H1 (cell line): ENCODE measurements around the gene SLC38A7. TPM values are rescaled to one million over a fixed set of nuclear protein-coding genes. Genes with fewer than 3 reads are reported as not detected.

ENCODE experiments used
- CTCF ChIA-PET: fragments of 300-600 bp; sonication (Branson Sonifier 250); formaldehyde crosslinking; loops from one replicate; lab custom pipeline; 2021; ENCODE audit not compliant: partially characterized antibody; lab: Charles Lee
- POLR2A ChIA-PET: fragments of 300-600 bp; sonication (Branson Sonifier 250); formaldehyde crosslinking; loops from one replicate; lab custom pipeline; 2021; ENCODE audit warnings: inconsistent platforms; ENCODE audit not compliant: partially characterized antibody; lab: Charles Lee
- DNase-seq, 2 experiments: peaks; one replicate each; pipeline versions ENCODE4 v3.0.0 to v3.0.0-alpha.2; 2010 to 2022; ENCODE audit warnings: low spot score in 2 of 2, low read depth in 1 of 2, mixed read lengths in 1 of 2
- FAIRE-seq: peaks from 2 replicates; lab custom pipeline; 2011; peaks lifted over from hg19 to GRCh38; lab: Jason Lieb, UNC
- H2AFZ ChIP-seq: 2 replicates; pipeline ENCODE4 v1.8.1; 2012; ENCODE audit warnings: low read length, inconsistent platforms
- H2AK5ac ChIP-seq: 2 replicates; pipeline ENCODE4 v1.6.1; 2013; ENCODE audit warnings: low read depth, low read length
- H2BK120ac ChIP-seq: replicated peaks from 2 replicates; pipeline ENCODE3; 2013; ENCODE audit warnings: low read depth, low read length, inconsistent platforms
- H2BK12ac ChIP-seq: 2 replicates; pipeline ENCODE4 v1.6.1; 2013; ENCODE audit warnings: low read depth, low read length
- H2BK15ac ChIP-seq: 2 replicates; pipeline ENCODE4 v1.6.1; 2013; ENCODE audit warnings: low read length
- H2BK20ac ChIP-seq: 2 replicates; pipeline ENCODE4 v1.6.1; 2013; ENCODE audit warnings: low read length
- H2BK5ac ChIP-seq: 2 replicates; pipeline ENCODE4 v1.6.1; 2013; ENCODE audit warnings: low read depth, low read length
- H3K14ac ChIP-seq: 2 replicates; pipeline ENCODE4 v1.6.1; 2013; ENCODE audit warnings: inconsistent platforms; ENCODE audit not compliant: insufficient read length
- H3K18ac ChIP-seq: 2 replicates; pipeline ENCODE4 v1.6.1; 2013; ENCODE audit warnings: low read length; ENCODE audit errors: extremely low read depth
- H3K23ac ChIP-seq: 2 replicates; pipeline ENCODE4 v1.6.1; 2013; ENCODE audit warnings: inconsistent platforms; ENCODE audit not compliant: insufficient read length
- H3K23me2 ChIP-seq: 2 replicates; pipeline ENCODE4 v1.6.1; 2013; ENCODE audit warnings: low read depth, low read length
- H3K27ac ChIP-seq: 2 replicates; pipeline ENCODE4 v1.6.1; 2011; ENCODE audit warnings: low read depth, low read length, inconsistent platforms
- H3K27me3 ChIP-seq, 4 experiments: replicated peaks in 1 of 4; 1 replicate in 1 of 4; 2 replicates in 3 of 4; pipeline versions ENCODE4 v1.6.1 to v1.8.1; 2011 to 2013; ENCODE audit warnings: low read length in 3 of 4, mild to moderate bottlenecking in 3 of 4, inconsistent platforms in 2 of 4, mixed read lengths in 2 of 4, moderate library complexity in 1 of 4; ENCODE audit not compliant: control insufficient read depth in 3 of 4, insufficient read depth in 3 of 4; ENCODE audit errors: extremely low read depth in 1 of 4
- H3K36me3 ChIP-seq, 4 experiments: 2 replicates each; pipeline versions ENCODE4 v1.6.1 to v1.8.1; 2011 to 2013; ENCODE audit warnings: mild to moderate bottlenecking in 4 of 4, low read length in 3 of 4, moderate library complexity in 2 of 4, control low read depth in 1 of 4, inconsistent platforms in 1 of 4; ENCODE audit not compliant: insufficient read depth in 4 of 4, control insufficient read depth in 2 of 4
- H3K4ac ChIP-seq: replicated peaks from 2 replicates; pipeline ENCODE3; 2013; ENCODE audit warnings: low read length, low read depth, mixed read lengths, inconsistent platforms; ENCODE audit not compliant: insufficient read length
- H3K4me1 ChIP-seq, 4 experiments: replicated peaks in 1 of 4; 1 replicate in 1 of 4; 2 replicates in 3 of 4; pipeline versions ENCODE4 v1.6.1 to v1.8.1; 2011 to 2013; ENCODE audit warnings: low read length in 3 of 4, inconsistent platforms in 2 of 4, mixed read lengths in 1 of 4; ENCODE audit not compliant: insufficient read depth in 4 of 4, control insufficient read depth in 3 of 4
- H3K4me2 ChIP-seq, 2 experiments: 2 replicates each; pipeline versions ENCODE4 v1.6.1 to v1.8.1; 2011 to 2013; ENCODE audit warnings: low read depth in 2 of 2, low read length in 2 of 2, control low read depth in 1 of 2, inconsistent platforms in 1 of 2, mild to moderate bottlenecking in 1 of 2; ENCODE audit not compliant: insufficient read depth in 1 of 2
- H3K4me3 ChIP-seq, 4 experiments: fragments of 200-600, 300-600 bp in 1 of 4; sonication (generic), shearing (Covaris generic), sonication (Bioruptor Twin) in 1 of 4; 2 replicates each; pipeline versions ENCODE4 v1.5.1 to v1.8.1; 2011 to 2016; ENCODE audit warnings: low read length in 4 of 4, low read depth in 3 of 4, control low read depth in 2 of 4, inconsistent platforms in 2 of 4, mild to moderate bottlenecking in 2 of 4, mixed read lengths in 1 of 4, moderate library complexity in 1 of 4; ENCODE audit not compliant: insufficient read depth in 2 of 4; ENCODE audit errors: extremely low read depth in 1 of 4
- H3K56ac ChIP-seq: replicated peaks from 2 replicates; pipeline ENCODE3; 2013; ENCODE audit warnings: low read depth, mild to moderate bottlenecking, mixed read lengths, low read length, inconsistent platforms; ENCODE audit not compliant: insufficient read length
- H3K79me1 ChIP-seq: 2 replicates; pipeline ENCODE4 v1.6.1; 2013; ENCODE audit warnings: low read depth, low read length, control low read depth
- H3K79me2 ChIP-seq, 2 experiments: 2 replicates each; pipeline versions ENCODE4 v1.6.1 to v1.8.1; 2012 to 2013; ENCODE audit warnings: low read length in 2 of 2, mild to moderate bottlenecking in 2 of 2, inconsistent platforms in 1 of 2; ENCODE audit not compliant: insufficient read depth in 2 of 2, control insufficient read depth in 1 of 2
- H3K9ac ChIP-seq, 4 experiments: replicated peaks in 1 of 4; 1 replicate in 1 of 4; 2 replicates in 3 of 4; pipeline versions ENCODE4 v1.6.1 to v1.8.1; 2011 to 2013; ENCODE audit warnings: low read depth in 3 of 4, low read length in 3 of 4, control low read depth in 2 of 4, mild to moderate bottlenecking in 2 of 4, moderate library complexity in 2 of 4, inconsistent platforms in 1 of 4; ENCODE audit errors: extremely low read depth in 1 of 4
- H3K9me3 ChIP-seq, 2 experiments: 2 replicates each; pipeline versions ENCODE4 v1.6.1 to v1.8.1; 2012 to 2013; ENCODE audit warnings: mild to moderate bottlenecking in 2 of 2, moderate library complexity in 2 of 2, control low read depth in 1 of 2, inconsistent platforms in 1 of 2, low read depth in 1 of 2, low read length in 1 of 2, mixed read lengths in 1 of 2; ENCODE audit not compliant: insufficient read depth in 2 of 2
- H4K20me1 ChIP-seq, 2 experiments: replicated peaks in 1 of 2; 2 replicates each; pipeline versions ENCODE3 to v1.8.1; 2011 to 2013; ENCODE audit warnings: inconsistent platforms in 2 of 2, low read length in 2 of 2, mild to moderate bottlenecking in 1 of 2; ENCODE audit not compliant: insufficient read depth in 2 of 2, control insufficient read depth in 1 of 2
- H4K5ac ChIP-seq: 2 replicates; pipeline ENCODE4 v1.6.1; 2013; ENCODE audit warnings: low read length, low read depth, mixed read lengths, inconsistent platforms; ENCODE audit not compliant: insufficient read length
- H4K8ac ChIP-seq: 2 replicates; pipeline ENCODE4 v1.8.0; 2013; ENCODE audit warnings: mild to moderate bottlenecking, moderate library complexity, low read length, inconsistent platforms; ENCODE audit not compliant: insufficient read depth; ENCODE audit errors: extremely low read depth
- H4K91ac ChIP-seq: replicated peaks from 2 replicates; pipeline ENCODE3; 2013; ENCODE audit warnings: low read length, mixed read lengths, inconsistent platforms; ENCODE audit not compliant: insufficient read length
- ASH2L ChIP-seq: fragments of 200-600, 300-600 bp; sonication (generic); IDR thresholded peaks from one replicate; pipeline ENCODE4 v1.7.1; 2017; ENCODE audit warnings: low read length
- GABPA ChIP-seq: IDR thresholded peaks from 2 replicates; pipeline ENCODE4 v1.6.1; 2011; ENCODE audit warnings: mild to moderate bottlenecking, low read length, moderate library complexity, borderline replicate concordance; ENCODE audit not compliant: insufficient read depth
- HDAC6 ChIP-seq: IDR thresholded peaks from one replicate; pipeline ENCODE4 v1.7.1; 2012; ENCODE audit warnings: low read depth, mild to moderate bottlenecking, inconsistent platforms, low read length, moderate library complexity
- SP4 ChIP-seq: IDR thresholded peaks from 2 replicates; pipeline ENCODE4 v1.6.1; 2012; ENCODE audit warnings: low read length, inconsistent platforms
- TBP ChIP-seq: IDR thresholded peaks from 2 replicates; pipeline ENCODE4 v1.6.1; 2011; ENCODE audit warnings: low read depth, low read length, improper control_type of control experiment
- TCF12 ChIP-seq: IDR thresholded peaks from 2 replicates; pipeline ENCODE4 v1.6.1; 2011; ENCODE audit warnings: low read depth, mild to moderate bottlenecking, low read length
- ZNF274 ChIP-seq: IDR thresholded peaks from 2 replicates; pipeline ENCODE4 v1.7.0; 2012; ENCODE audit warnings: low read length, borderline replicate concordance; ENCODE audit errors: extremely low read depth
- WGBS, 2 experiments: shearing (Covaris generic) in 1 of 2; methylation state at CpG; one replicate each; pipeline versions ENCODE4 v1.1.6 to v1.1.7; 2013 to 2015; ENCODE audit warnings: low lambda C conversion rate in 2 of 2, mixed read lengths in 2 of 2, inconsistent platforms in 1 of 2, low coverage in 1 of 2, missing lambda C conversion rate in 1 of 2; ENCODE audit not compliant: insufficient replicate concordance in 2 of 2, insufficient coverage in 1 of 2, insufficient read length in 1 of 2; ENCODE audit errors: extremely low coverage in 1 of 2, missing lambda C conversion rate in 1 of 2; 5-methylcytosine and 5-hydroxymethylcytosine counted together
- polyA plus RNA-seq, 7 experiments: library from polyadenylated mRNA; depleted of rRNA in 3 of 7; stranded (reverse) in 5 of 7; unstranded in 2 of 7; fragments of >200 nt in 5 of 7; fragments of 200-250 nt in 2 of 7; gene quantifications; 1 replicate in 5 of 7; 2 replicates in 1 of 7; 4 replicates in 1 of 7; pipeline versions ENCODE4 v1.2.1 to v1.2.3, GENCODE V29; 2011 to 2013; ENCODE audit warnings: missing spikeins in 2 of 7, mixed read lengths in 2 of 7
- total RNA-seq: library from RNA; stranded (reverse); fragmentation: NEBNext Ultra II Directional; extraction: Animal tissue kit (Norgen Biotek cat#: 25700); gene quantifications from 2 replicates; pipeline ENCODE4 v1.2.1, GENCODE V29; 2021
- TF ChIP-seq, protein P1 (sequence below): IDR thresholded peaks from 2 replicates; pipeline ENCODE4 v1.6.1; 2011; ENCODE audit warnings: low read length, improper control_type of control experiment

The SLC38A7 gene
- total and polyA plus RNA-seq, 2 of the 8 experiments (the other 6 are each of a cell fraction or from before 2014, with no cell fraction given), result 26.7 to 28.0 TPM

- H3K18ac ChIP-seq, result no peak overlapping the region
- no peak overlapping the region for H4K91ac ChIP-seq
- no peak overlapping the region for H3K4ac ChIP-seq
- H2BK5ac ChIP-seq, result no peak overlapping the region
- H4K5ac ChIP-seq, result no peak overlapping the region
- POLR2A ChIA-PET, result interaction anchor here (1.5 kb wide), 1 partner anchor 12 kb away, joined by 4 read pairs; no protein-coding TSS in a partner anchor
- no peaks in the 10 kb centered on the region for H3K23me2 ChIP-seq
- no peaks in the 10 kb centered on the region for H4K20me1 ChIP-seq
- no peak overlapping the region for H2AFZ ChIP-seq
- CTCF ChIA-PET, result interaction anchor here (0.9 to 1.1 kb wide), 2 partner anchors 13 to 32 kb away, joined by 3 to 5 read pairs; no protein-coding TSS in a partner anchor
- no peak overlapping the region for H2BK12ac ChIP-seq
- H3K23ac ChIP-seq, result no peak overlapping the region
- H3K14ac ChIP-seq, result no peak overlapping the region
- no peaks in the 10 kb centered on the region for H3K27me3 ChIP-seq
- H3K27ac ChIP-seq, result no peak overlapping the region
- H2BK20ac ChIP-seq, result no peak overlapping the region
- no peak overlapping the region for H3K9ac ChIP-seq
- no peak overlapping the region for H2BK15ac ChIP-seq
- H3K9me3 ChIP-seq, result no peaks in the 10 kb centered on the region
- H3K36me3 ChIP-seq, result no peaks in the 10 kb centered on the region
- H3K56ac ChIP-seq, result no peak overlapping the region
- no peaks in the 10 kb centered on the region for H3K4me1 ChIP-seq
- no peaks in the 10 kb centered on the region for H3K79me1 ChIP-seq
- no peaks in the 10 kb centered on the region for H3K79me2 ChIP-seq
- no peak overlapping the region for H4K8ac ChIP-seq
- FAIRE-seq (no peak), DNase-seq (no peak)
- TF ChIP-seq ASH2L (no peak), SP4 (no peak), HDAC6 (no peak), TCF12 (no peak), GABPA (no peak), TBP (no peak), ZNF274 (no peak)
- TF ChIP-seq, protein P1, sequence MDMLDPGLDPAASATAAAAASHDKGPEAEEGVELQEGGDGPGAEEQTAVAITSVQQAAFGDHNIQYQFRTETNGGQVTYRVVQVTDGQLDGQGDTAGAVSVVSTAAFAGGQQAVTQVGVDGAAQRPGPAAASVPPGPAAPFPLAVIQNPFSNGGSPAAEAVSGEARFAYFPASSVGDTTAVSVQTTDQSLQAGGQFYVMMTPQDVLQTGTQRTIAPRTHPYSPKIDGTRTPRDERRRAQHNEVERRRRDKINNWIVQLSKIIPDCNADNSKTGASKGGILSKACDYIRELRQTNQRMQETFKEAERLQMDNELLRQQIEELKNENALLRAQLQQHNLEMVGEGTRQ, result no peak
- H3K4me2 ChIP-seq, result no peak overlapping the region
- no peak overlapping the region for H3K4me3 ChIP-seq
- H2BK120ac ChIP-seq, result no peak overlapping the region
- H2AK5ac ChIP-seq, result no peak overlapping the region
- 82% methylated on average over 4 of the region's 4 CpGs; no CpG with 5 or more reads in 1 of the 2 experiments for WGBS, 2 experiments
Measured at GRCh38 chr16:58699151-58699550, 14.6 kb upstream of the SLC38A7 start.
